Upper lobe of left lung (tissue), 6 donors: Measurements from ENCODE around the gene ZNF74. TPM values are rescaled to one million over a fixed set of nuclear protein-coding genes. Genes with fewer than 3 reads are reported as not detected.
"Not testable (repeated sequence)": the region's sequence is repeated elsewhere in the genome, so short reads cannot be mapped to it uniquely, and the experiment has no call there.

Source experiments
- ATAC-seq, 2 donors: fragments of 200-7000 bp; cut with Tn5 transposase; one replicate each; pipeline ENCODE4 v1.9.1; 2022; ENCODE audit warnings: mild to moderate bottlenecking in 2 of 2, moderate library complexity in 2 of 2; ENCODE audit not compliant: low FRiP score in 2 of 2
- DNase-seq, 2 donors: peaks; one replicate each; pipeline ENCODE4 v3.0.0-alpha.2; 2019 to 2020
- H3K27ac ChIP-seq, 4 donors: fragments of 200-600 bp; sonication (generic); one replicate each; pipeline ENCODE4 v1.5.1; 2016 to 2019
- H3K27me3 ChIP-seq, 4 donors: fragments of 200-600 bp; sonication (generic); one replicate each; pipeline ENCODE4 v1.5.1; 2017 to 2019
- H3K36me3 ChIP-seq, 4 donors: fragments of 200-600 bp; sonication (generic); one replicate each; pipeline ENCODE4 v1.5.1; 2016 to 2019
- H3K4me1 ChIP-seq, 4 donors: fragments of 200-600 bp; sonication (generic); one replicate each; pipeline ENCODE4 v1.5.1; 2018 to 2019
- H3K4me3 ChIP-seq, 4 donors: fragments of 200-600 bp; sonication (generic); one replicate each; pipeline ENCODE4 v1.5.1; 2017 to 2019; ENCODE audit warnings: mild to moderate bottlenecking in 2 of 4, moderate library complexity in 1 of 4
- H3K9me3 ChIP-seq, 4 donors: fragments of 200-600 bp; sonication (generic); one replicate each; pipeline ENCODE4 v1.5.1; 2018 to 2019
- EP300 ChIP-seq, 4 donors: sonication (generic); formaldehyde crosslinking; IDR thresholded peaks; one replicate each; pipeline ENCODE4 v1.5.1; 2017; ENCODE audit warnings: antibody characterized with exemption in 4 of 4, control low read depth in 2 of 4
- POLR2A ChIP-seq, 4 donors: fragments of 450-650 bp; IDR thresholded peaks; one replicate each; pipeline ENCODE4 v1.5.1; 2016 to 2017; ENCODE audit warnings: antibody characterized with exemption in 4 of 4, mild to moderate bottlenecking in 2 of 4
- POLR2AphosphoS5 ChIP-seq, 2 donors: sonication (generic); formaldehyde crosslinking; IDR thresholded peaks; one replicate each; pipeline ENCODE4 v1.5.1; 2017; ENCODE audit warnings: antibody characterized with exemption in 2 of 2
- WGBS, 2 donors: methylation state at CpG; one replicate each; pipeline ENCODE4 v1.1.5; 2017 to 2018; 5-methylcytosine and 5-hydroxymethylcytosine counted together
- total RNA-seq, 6 donors: library from RNA; depleted of rRNA in 4 of 6; stranded (reverse); fragments of >200 nt in 4 of 6; gene quantifications; one replicate each; pipeline versions ENCODE4 v1.1.0 to v1.2.1, GENCODE V29; 2016 to 2021
- TF ChIP-seq, protein P1 (sequence below), 6 experiments: fragments of 450-650 bp in 4 of 6; fragments of 200-600 bp in 2 of 6; sonication (generic) in 2 of 6; IDR thresholded peaks; one replicate each; pipeline ENCODE4 v1.5.1; 2016 to 2019; ENCODE audit warnings: antibody characterized with exemption in 6 of 6
- donor health status: DM: no; HTN: no; CAD: no; lungs with moderate emphysema.
- donor health status: DM: no; HTN: yes; CAD: no; lungs with severe emphysema.

The ZNF74 gene
- total RNA-seq, 6 donors from 2014 or later: 8.9 to 26.2 (median 12.7) TPM

DNA sequence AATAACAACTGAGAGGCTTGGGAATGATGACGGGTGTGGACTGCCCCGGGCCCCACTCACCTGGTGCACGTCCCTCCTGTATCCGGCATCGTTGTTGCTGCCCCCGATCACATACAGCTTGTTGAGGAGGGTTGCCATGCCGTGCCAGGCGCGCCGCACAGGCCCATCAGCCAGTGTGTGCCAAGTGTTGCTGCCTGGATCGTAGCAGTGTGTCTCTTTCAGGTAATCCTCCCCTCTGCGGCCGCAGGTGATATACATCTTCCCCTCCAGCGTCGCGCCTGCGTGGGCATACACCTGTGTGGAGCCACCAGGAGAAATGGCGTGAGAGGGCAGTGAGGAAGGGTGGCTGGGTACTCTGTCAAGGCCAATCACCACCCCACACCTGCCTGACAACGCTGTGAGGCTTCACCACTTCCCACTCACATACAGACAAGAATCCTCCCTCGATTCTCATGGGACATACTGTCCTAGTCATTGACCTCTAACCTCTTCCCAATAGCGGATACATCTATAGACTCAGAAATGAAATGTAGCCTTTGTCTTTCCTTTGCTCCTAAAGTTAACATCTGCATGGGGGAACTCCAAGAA, 52.5 kb downstream of the ZNF74 start:
- no peak overlapping the region for H3K4me3 ChIP-seq
- TF ChIP-seq, protein P1, sequence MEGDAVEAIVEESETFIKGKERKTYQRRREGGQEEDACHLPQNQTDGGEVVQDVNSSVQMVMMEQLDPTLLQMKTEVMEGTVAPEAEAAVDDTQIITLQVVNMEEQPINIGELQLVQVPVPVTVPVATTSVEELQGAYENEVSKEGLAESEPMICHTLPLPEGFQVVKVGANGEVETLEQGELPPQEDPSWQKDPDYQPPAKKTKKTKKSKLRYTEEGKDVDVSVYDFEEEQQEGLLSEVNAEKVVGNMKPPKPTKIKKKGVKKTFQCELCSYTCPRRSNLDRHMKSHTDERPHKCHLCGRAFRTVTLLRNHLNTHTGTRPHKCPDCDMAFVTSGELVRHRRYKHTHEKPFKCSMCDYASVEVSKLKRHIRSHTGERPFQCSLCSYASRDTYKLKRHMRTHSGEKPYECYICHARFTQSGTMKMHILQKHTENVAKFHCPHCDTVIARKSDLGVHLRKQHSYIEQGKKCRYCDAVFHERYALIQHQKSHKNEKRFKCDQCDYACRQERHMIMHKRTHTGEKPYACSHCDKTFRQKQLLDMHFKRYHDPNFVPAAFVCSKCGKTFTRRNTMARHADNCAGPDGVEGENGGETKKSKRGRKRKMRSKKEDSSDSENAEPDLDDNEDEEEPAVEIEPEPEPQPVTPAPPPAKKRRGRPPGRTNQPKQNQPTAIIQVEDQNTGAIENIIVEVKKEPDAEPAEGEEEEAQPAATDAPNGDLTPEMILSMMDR (IDR thresholded peaks at IDR 0.05): no peak
- TF ChIP-seq POLR2AphosphoS5 (IDR thresholded peaks at IDR 0.05) (no peak), POLR2A (IDR thresholded peaks at IDR 0.05) (no peak), EP300 (IDR thresholded peaks at IDR 0.05) (no peak)
- DNase-seq (peak in 1 of 2 donors; percentile 70), ATAC-seq (no peak)
- WGBS, 2 donors: 96% methylated on average over 20 to 21 of the region's 21 CpGs
- peaks cover 3 to 40% (median 22%) of the 10 kb centered on the region in 4 donors for H3K36me3 ChIP-seq
- no peaks in the 10 kb centered on the region for H3K27me3 ChIP-seq
- H3K27ac ChIP-seq: no peak overlapping the region
- no peaks in the 10 kb centered on the region for H3K9me3 ChIP-seq
- H3K4me1 ChIP-seq: peaks cover 0 to 9% (median 4%) of the 10 kb centered on the region in 4 donors

DNA sequence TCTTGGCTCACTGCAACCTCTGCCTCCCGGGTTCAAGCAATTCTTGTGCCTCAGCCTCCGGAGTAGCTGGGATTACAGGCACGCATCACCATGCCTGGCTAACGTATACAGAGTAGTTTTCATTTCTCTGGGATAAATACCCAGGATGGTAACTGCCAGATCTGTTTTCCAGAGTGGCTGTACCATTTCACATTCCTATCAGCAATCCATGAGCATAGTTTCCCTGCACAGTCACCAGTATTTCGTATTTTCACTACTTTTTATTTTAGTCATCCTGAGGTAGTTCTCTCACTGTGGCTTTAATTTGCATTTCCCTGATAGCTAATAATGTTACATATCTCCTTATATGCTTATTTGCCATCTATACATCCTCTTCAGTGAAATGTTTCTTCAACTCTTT, 54.7 kb downstream of the ZNF74 start:
- no peak for ATAC-seq
- H3K36me3 ChIP-seq: peaks cover 3 to 34% (median 18%) of the 10 kb centered on the region in 4 donors
- 95 to 96% methylated on average over 5 of the region's 5 CpGs for WGBS, 2 donors
- H3K27me3 ChIP-seq: no peaks in the 10 kb centered on the region
- TF ChIP-seq, protein P1 (IDR thresholded peaks at IDR 0.05): no peak
- TF ChIP-seq POLR2A (IDR thresholded peaks at IDR 0.05) (no peak), EP300 (IDR thresholded peaks at IDR 0.05) (no peak), POLR2AphosphoS5 (IDR thresholded peaks at IDR 0.05) (no peak)
- H3K9me3 ChIP-seq: no peaks in the 10 kb centered on the region
- no peak for DNase-seq
- no peak overlapping the region for H3K4me3 ChIP-seq
- no peaks in the 10 kb centered on the region for H3K4me1 ChIP-seq
- H3K27ac ChIP-seq: no peak overlapping the region

DNA sequence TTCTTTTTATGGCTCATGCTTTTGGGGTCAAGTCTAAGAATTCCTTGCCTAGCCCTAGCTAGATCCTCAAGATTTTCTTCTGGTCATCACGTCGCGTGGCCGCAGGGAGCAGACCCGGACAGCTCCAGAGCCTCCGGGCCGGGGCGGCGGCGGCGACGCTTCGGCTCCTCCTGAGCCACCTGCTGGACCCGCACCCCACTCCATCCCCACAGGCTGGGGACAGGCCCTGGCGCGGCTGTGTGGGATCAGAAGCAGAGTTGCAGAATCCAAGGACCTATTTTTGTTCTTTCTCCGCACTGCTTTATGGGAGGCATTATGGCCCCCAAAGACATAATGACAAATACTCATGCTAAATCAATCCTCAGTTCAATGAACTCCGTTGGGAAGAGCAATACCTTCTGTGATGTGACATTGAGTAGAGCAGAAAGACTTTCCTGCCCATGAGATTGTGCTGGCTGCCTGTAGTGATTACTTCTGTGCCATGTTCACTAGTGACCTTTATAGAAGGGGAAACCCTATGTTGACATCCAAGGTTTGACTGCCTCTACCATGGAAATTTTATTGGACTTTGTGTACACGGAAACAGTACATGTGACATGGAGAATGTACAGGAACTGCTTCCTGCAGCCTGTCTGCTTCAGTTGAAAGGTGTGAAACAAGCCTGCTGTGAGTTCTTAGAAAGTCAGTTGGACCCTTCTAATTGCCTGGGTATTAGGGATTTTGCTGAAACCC, 56.0 kb downstream of the ZNF74 start:
- no peaks in the 10 kb centered on the region for H3K27me3 ChIP-seq
- no peaks in the 10 kb centered on the region for H3K4me1 ChIP-seq
- ATAC-seq: no peak
- H3K4me3 ChIP-seq: no peak overlapping the region
- H3K36me3 ChIP-seq: peaks cover 3 to 31% (median 13%) of the 10 kb centered on the region in 4 donors
- peak in 1 of 2 donors; percentile 75 for DNase-seq
- H3K27ac ChIP-seq: no peak overlapping the region
- 94 to 95% methylated on average over 19 of the region's 19 CpGs for WGBS, 2 donors
- TF ChIP-seq EP300 (IDR thresholded peaks at IDR 0.05) (no peak), POLR2AphosphoS5 (IDR thresholded peaks at IDR 0.05) (no peak), POLR2A (IDR thresholded peaks at IDR 0.05) (no peak)
- TF ChIP-seq, protein P1 (IDR thresholded peaks at IDR 0.05): no peak
- H3K9me3 ChIP-seq: no peaks in the 10 kb centered on the region

DNA sequence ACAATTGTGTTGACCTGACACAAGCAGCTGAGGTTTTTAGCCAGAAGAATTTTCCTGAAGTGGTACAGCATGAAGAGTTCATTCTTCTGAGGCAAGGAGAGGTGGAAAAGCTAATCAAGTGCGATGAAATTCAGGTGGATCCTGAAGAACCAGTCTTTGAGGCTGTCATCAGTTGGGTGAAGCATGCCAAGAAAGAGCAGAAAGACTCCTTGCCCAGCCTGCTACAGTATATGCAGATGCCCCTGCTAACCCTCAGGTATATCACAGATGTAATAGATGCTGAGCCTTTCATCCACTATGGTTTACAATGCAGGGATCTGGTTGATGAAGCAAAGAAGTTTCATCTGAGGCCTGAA, 56.6 kb downstream of the ZNF74 start:
- Histone ChIP-seq H3K9me3 (no peaks in the 10 kb centered on the region), H3K4me1 (no peaks in the 10 kb centered on the region), H3K27me3 (no peaks in the 10 kb centered on the region), H3K4me3 (no peak overlapping the region), H3K36me3 (peaks cover 0 to 28% (median 11%) of the 10 kb centered on the region in 4 donors), H3K27ac (no peak overlapping the region)
- 88 to 90% methylated on average over 1 of the region's 1 CpG for WGBS, 2 donors
- ATAC-seq: no peak
- TF ChIP-seq POLR2A (IDR thresholded peaks at IDR 0.05) (no peak), EP300 (IDR thresholded peaks at IDR 0.05) (no peak), POLR2AphosphoS5 (IDR thresholded peaks at IDR 0.05) (no peak)
- TF ChIP-seq, protein P1 (IDR thresholded peaks at IDR 0.05): no peak
- no peak for DNase-seq

DNA sequence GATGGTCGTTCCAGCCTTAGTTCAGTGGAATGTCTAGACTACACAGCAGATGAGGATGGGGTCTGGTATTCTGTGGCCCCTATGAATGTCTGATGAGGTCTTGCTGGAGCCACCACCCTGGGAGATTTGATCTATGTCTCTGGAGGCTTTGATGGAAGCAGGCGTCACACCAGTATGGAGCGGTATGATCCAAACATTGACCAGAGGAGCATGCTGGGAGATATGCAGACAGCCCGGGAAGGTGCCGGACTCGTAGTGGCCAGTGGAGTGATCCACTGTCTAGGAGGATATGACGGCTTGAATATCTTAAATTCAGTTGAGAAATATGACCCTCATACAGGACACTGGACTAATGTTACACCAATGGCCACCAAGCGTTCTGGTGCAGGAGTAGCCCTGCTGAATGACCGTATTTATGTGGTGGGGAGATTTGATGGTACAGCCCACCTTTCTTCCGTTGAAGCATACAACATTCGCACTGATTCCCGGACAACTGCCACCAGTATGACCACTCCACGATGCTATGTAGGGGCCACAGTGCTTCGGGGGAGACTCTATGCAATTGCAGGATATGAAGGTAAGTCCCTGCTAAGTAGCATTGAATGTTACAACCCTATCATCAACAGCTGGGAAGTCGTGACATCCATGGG, 57.3 kb downstream of the ZNF74 start:
- not testable (repeated sequence) for ATAC-seq
- WGBS, 2 donors: 98 to 99% methylated on average over 11 to 15 of the region's 15 CpGs

More for the DNA sequence above, 57.3 kb downstream of the ZNF74 start:
- not testable (repeated sequence) for H3K27me3 ChIP-seq, DNase-seq, H3K9me3 ChIP-seq, H3K27ac ChIP-seq, H3K4me1 ChIP-seq, H3K4me3 ChIP-seq
- peaks cover 0 to 20% (median 3%) of the 10 kb centered on the region in 4 donors for H3K36me3 ChIP-seq
